ENCODE measurements around the gene IP6K3.
A peak's percentile ranks its signal among the peaks of the same experiment; 100 is the strongest.

IP6K3 gene

DNA sequence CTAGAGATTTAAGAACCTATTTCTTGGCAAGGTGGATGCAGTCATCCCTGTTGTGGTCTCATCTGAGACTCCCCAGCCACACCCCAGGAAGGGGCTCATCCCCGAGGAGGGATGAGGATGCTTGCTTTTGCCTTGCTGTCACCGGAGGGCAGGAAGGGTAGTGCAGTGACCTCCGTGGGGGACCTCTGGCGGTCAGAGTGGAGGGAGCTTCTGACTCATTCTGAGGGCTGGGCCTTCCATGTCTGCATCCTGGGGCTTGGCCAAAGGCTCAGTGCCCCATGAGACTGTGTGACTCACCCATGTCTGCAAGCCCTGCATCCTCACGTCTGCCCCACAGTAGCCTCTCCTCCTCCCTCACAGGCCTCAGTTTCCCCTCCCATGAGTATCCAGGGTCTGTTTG, 73.9 kb downstream of the IP6K3 start:
- DNase-seq (ENCODE audit: low read depth): peak; percentile 93

DNA sequence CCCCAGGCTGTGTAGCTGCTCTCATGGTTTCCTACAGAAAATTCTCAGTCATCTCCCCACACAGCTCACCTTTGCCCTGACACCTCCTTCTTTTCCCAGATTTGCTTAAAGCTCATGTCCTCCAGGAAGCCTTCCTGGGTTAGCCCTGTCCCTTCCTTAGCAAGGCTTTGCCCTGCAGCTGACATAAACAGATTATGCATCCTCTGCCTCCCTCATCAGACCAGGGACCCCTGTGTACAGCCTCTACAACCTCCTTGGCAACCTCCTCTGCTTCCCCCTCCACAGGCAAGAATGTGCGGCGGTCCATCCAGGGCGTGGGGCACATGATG, 75.0 kb downstream of the IP6K3 start:
- DNase-seq (ENCODE audit: low read depth): no peak
